ENCODE results near the gene MRGPRX2.

The MRGPRX2 gene

GRCh38 chr11:19060629-19061028, at the start of gene MRGPRX2:
MRGPRX2 (minus strand) TSS chr11:19060717; CDS start chr11:19056402, 4,315 bp downstream.
- DNase-seq, result no peak

- no peak for DNase-seq
Observed at GRCh38 chr11:19110295-19110694, 49.8 kb upstream of the MRGPRX2 start.

DNA sequence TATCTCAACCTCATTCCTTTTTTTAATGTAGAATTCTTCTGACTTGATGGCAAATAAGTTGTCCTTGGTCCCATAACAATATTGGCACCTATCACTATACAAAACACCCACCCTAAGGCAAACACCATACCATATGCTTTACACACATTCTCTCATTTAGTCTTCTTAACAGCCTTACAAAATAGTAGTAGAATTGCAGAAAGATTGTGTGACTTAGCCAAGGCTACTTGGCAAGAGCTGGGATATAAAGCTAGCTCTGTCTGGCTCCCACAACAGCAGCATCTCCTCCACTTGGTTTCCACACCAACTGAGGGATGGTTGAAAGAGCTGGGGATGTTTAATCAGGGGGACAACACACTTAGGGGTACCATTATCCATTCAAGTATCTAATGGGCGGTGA, 46.6 kb upstream of the MRGPRX2 start:
- DNase-seq, result no peak

DNA sequence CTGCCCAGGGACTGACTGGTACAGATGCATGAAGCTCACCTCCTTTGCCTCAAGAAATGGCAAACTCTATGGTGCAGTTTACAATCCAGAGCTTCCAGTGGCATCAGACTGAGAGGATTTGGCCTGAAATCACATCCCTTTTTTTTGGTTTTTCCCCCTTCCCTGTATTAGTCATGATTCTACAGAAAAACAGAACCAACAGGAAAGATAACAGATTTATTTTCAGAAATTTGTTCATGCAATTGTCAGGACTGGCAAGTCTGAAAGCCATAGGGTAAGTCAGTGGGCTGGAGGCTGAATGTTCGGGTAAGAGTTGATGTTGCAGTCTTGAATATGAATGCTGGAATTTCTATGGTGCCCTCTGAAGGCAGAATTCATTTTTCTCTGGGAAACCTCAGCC, 44.5 kb upstream of the MRGPRX2 start:
- DNase-seq, result no peak

DNA sequence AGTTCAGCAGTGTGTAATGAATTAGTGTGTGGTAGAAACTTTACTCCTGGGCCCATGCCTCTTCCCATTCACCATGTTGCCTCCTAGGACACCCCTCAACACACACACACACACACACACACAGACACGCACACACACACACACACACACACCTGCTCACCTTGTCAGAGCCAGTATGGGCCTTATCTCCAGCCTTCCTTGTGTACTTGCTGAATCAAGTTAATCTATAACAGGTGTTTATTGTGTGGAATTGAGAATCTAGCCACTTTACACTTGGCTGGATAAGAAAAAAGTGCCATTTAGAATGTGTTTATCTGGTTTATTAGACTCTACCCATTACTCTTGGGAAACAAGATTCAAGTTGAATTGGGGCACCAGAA, 42.0 kb upstream of the MRGPRX2 start:
- no peak for DNase-seq

- no peak for DNase-seq
Observed at GRCh38 chr11:19101796-19102520, 41.4 kb upstream of the MRGPRX2 start.

DNA sequence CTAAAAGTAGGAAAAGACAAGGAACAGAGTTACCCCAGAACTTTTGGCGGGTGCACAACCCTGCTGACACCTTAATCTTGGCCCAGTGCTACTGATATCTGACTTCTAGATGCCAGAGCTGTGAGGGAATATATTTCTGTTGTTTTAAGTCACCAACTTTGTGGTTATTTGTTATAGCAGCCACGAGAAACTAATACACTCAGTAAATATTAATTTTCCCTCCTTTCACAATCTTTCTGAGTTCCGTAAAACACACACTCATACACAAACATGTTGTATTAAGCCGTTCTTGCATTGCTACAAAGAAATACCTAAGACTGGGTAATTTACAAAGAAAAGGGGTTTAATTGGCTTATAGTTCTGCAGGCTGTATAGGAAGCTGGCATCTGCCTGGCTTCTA, 40.4 kb upstream of the MRGPRX2 start:
- no peak for DNase-seq

DNA sequence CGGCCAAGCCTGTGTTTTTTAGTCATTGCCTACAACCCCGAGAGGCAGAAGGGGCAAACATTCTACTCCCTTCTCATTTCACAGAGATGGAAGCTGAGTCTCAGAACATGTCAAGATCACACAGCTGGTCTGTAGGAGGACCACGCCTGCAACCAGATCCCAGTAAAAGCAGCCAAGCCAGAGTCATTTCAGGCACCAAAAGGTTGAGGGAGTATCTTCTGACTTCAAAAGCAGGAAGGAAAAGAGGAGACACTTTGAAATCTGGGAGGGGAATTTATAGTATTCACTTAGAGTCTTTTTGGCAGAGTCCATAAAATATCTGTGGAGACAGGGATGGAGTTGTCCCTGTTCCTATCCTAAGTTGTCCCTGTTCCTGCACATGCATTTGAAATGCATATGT, 38.6 kb upstream of the MRGPRX2 start:
- DNase-seq, result no peak

DNA sequence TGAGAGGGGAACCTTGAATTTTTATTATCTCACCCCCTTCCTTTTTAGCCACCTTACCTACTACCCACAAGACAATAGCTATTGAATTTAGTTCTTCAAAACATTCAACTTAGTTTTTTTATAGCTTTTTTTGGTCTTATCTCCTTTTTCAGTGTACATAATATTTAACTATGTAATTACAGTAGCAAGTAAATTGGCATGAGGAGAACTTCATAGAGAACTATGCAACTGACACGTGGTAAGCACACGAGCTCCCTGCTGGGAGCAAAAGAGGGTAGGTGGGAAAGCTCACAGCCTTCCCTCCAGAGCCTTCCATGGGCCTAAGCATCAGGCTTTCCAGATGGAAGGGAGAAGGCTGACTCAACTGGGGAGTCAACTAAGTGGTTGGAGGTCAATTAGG, 34.3 kb upstream of the MRGPRX2 start:
- DNase-seq, result no peak

GRCh38 chr11:19093976-19094375, 33.5 kb upstream of the MRGPRX2 start:
- DNase-seq, result no peak

GRCh38 chr11:19092850-19093249, 32.3 kb upstream of the MRGPRX2 start:
- DNase-seq, result no peak

DNA sequence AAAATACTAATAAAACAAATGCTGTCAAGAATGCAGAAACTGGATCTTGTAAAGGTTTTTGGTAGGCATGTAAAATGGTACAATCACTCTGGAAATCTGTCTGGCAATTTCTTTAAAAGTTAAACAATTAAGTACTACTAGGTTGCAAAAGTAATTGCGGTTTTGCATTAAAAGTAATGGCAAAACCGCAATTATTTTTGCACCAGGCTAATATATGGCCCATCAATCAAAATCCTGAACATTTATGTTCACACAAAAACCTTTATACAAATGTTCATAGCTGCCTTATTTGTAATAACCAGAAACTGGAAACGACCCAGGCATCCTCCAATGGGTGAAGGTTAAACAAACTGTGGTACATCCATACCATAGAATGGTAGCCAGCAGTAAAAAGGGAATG, 31.8 kb upstream of the MRGPRX2 start:
- DNase-seq, result no peak

GRCh38 chr11:19091366-19091765, 30.8 kb upstream of the MRGPRX2 start:
- no peak for DNase-seq

DNA sequence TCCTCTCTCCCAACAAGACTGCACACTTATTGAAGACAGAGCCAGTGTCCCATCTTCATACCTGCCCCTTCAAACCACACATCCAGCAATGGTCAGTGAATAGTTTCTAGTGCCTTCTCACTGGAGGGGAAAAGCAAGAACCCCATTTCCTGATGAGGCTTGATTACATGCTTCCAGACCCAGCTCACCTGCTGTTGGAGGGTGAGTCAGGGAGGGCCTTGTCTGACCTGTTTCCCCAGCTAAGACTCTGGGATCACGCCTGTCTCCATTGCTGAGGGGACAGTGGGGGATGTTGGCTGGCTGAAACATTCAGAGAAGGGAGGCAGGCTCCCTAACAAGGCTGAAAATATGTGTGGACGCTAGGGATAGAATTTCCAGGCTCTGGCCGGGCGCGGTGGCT, 28.9 kb upstream of the MRGPRX2 start:
- DNase-seq, result no peak

- DNase-seq, result no peak
Observed at GRCh38 chr11:19088791-19089190, 28.3 kb upstream of the MRGPRX2 start.

DNA sequence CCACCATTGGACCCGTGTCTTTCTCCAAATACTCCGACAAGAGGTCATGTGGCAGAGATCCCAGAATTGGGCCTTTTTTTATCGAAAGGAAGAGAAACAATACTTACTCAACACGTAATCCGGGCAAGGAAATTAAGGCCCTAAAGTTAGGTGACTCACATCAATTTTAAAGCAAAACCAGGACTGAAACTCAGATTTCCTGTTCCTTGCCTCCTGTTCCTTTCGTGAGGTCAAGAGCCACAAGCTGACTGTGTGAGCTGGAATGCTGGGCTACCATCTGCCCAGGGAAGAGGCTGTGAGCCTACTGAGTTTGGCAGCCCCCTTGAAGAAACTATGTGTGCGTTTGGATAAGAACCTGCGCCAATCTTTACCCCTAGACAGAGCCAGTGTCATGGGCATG, 27.1 kb upstream of the MRGPRX2 start:
- DNase-seq, result no peak

DNA sequence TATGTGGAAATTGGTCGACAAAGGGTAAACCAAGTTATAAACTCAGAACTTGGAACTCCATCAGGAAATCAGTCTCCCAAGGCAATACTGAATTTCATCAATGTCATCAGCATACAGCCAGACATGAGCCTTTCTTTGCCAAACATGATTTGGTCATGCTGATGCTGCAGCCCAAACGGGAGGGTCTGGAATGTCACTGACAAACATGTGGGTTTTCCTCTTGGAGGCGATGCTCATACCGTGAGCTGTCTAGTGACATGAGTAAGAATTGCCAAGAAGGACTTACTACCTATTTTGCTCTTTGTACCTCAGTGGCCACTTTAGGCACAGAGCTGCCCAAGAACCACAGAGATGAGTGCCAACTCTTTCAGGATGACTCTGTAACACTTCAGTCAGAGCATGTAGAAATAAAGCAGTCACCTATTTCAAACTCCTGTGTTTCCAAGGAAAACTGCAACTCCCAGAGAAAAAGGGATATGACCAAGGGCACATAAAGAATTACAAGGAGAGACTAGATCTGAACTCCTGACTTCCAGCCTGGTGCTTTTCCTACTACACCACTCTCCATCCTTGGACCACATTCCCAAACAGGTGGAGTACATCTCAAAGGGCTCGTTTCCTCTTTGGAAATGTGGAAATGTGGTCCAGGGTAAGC, 24.3 kb upstream of the MRGPRX2 start:
- no peak for DNase-seq

- no peak for DNase-seq
Observed at GRCh38 chr11:19083166-19083565, 22.6 kb upstream of the MRGPRX2 start.

DNA sequence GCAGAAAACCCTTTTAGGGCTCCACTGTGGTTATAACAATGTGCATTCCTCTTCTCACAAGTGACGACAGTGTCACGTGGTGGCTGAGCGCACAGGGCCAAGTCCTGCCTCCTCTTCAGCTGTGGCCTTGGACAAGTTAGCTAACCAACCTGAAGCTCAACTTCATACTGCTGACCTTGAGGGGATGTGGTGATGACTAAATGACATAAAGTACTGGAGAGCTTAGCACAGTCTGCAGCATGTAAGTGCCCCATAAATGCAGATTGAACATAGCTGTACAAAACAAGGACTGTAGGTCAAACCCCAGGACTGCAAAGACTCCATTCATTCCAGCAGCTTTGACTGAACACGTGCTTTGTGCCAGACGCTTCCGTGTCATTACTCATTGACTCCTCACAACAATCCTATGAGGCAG, 20.1 kb upstream of the MRGPRX2 start:
- DNase-seq, result no peak

DNA sequence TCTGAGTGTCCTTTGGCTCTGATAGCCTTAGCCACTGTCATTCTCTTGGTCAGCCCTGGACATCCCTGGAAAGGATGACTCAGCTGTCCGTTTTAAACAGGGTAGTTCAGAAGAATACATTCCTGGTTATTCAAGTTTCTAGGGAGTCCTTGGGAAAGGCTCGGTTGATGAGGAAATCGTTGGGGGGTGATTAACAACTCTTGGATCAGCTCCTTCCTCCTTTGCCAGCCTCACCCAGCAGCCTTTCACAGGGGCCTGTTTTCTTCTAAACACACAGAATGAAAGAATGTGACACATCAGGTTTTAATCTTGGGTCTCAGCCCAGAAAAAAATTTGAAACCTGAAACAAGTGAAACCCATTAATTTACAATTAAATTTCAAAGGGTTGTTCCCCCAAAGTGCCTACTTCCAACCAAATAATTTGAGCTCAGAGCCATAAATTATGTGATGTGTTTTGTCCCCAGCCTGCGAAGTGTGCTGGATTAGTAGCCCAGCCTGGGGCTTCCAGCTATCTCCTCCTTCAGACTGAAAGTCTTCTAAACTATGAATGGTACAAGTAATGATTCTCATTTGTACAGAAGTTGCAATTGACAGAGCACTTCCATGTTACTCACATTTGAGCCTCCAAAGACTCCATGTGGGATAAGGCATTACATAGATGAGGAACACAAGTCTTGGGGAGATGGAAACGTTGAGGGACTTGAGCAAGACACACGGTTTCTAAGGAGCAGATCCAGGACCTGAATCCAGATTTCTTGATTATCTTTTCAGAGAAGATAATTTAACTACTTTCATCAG, 19.3 kb upstream of the MRGPRX2 start:
- no peak for DNase-seq

DNA sequence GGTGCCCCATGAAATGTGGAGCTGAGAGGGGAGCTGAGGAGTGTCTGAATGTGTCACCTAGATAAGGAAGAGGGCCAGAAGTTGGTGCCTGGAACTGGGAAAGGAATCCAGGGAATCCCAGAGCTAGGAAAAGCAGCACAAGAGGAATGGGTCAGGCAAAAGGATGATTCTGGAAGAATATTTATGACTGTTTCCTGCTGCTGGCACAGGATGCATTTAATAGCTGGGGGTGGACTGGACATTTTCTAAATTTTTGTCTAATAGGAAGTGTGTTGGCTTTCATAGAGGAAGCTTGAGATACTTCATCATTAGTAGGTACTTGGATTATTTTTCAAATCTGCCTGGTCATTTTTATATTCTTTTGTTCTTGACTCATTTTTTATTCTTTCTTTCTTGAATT, 17.4 kb upstream of the MRGPRX2 start:
- DNase-seq, result no peak

DNA sequence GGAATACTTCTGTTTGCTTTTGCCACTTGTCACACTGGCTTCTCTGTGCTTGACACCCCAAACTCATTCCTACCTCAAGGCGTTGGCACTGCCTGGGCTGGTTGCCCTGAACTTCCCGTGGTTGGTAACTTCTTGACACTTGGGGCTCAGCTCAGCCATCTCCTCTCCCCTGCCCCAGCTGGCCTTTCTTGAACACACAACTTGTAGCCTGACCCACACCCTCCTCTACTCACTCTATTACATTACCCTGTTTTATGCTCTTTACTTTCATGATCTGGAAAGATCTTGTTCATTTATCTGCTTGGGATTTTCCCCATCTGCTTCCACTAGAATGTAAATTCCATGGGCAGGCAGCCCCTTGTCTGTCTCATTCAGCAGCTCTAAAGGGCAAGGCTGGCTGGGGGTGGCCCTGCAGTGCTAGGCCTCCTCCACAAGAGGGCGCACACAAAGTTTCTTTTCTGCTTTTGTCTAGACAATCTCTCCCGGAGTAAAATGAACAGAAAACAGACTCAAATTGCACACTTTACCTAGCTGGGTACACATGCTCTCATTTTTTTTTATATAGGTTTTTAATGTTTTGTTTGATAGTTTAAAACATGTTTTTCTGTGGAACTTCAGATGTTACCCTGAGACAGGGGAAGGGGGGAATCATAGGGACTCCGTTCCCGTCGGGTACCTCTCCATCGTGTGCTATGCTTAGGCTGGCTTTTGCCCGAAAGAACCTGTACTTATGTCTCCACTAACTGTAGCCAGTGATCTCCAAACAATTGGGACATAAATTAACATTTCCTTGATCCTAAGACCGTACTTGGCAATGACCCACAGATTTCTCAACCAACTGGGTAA, 16.4 kb upstream of the MRGPRX2 start:
- peak; percentile 87 for DNase-seq

- no peak for DNase-seq
Observed at GRCh38 chr11:19075636-19076035, 15.1 kb upstream of the MRGPRX2 start.
